Body of pancreas (tissue), 4 donors: Measurements from ENCODE around the gene TCF3. TPM values are rescaled to one million over a fixed set of nuclear protein-coding genes. Genes with fewer than 3 reads are reported as not detected.

Experiments used
- ATAC-seq: fragments of 150-250 bp; one replicate; pipeline ENCODE4 v1.9.1; 2016
- DNase-seq, 4 donors: peaks; one replicate each; pipeline ENCODE4 v3.0.0-alpha.2; 2019
- H3K27ac ChIP-seq, 4 donors: fragments of 200-600 bp; sonication (generic); 1 replicate in 3 of 4; 2 replicates in 1 of 4; pipeline versions ENCODE4 v1.5.1 to v1.6.1; 2016 to 2019; ENCODE audit warnings: mild to moderate bottlenecking in 1 of 4, mixed read lengths in 1 of 4, moderate library complexity in 1 of 4
- H3K27me3 ChIP-seq, 2 donors: fragments of 200-600 bp; sonication (generic); one replicate each; pipeline ENCODE4 v1.6.0; 2016; ENCODE audit warnings: mild to moderate bottlenecking in 1 of 2
- H3K36me3 ChIP-seq, 2 donors: fragments of 200-600 bp; sonication (generic); replicated peaks in 1 of 2; 2 replicates each; pipeline ENCODE4 v1.5.1; 2016; ENCODE audit warnings: low read depth in 2 of 2; ENCODE audit not compliant: insufficient read depth in 1 of 2
- H3K4me1 ChIP-seq: fragments of 200-600 bp; sonication (generic); one replicate; pipeline ENCODE4 v1.6.0; 2016
- H3K4me3 ChIP-seq, 2 donors: fragments of 200-600 bp; sonication (generic); 1 replicate in 1 of 2; 2 replicates in 1 of 2; pipeline ENCODE4 v1.5.1; 2016 to 2019
- H3K9me3 ChIP-seq, 3 donors: fragments of 200-600 bp; sonication (generic); 1 replicate in 2 of 3; 2 replicates in 1 of 3; pipeline ENCODE4 v1.5.1; 2016
- POLR2A ChIP-seq, 3 donors: fragments of 450-650 bp; IDR thresholded peaks; one replicate each; pipeline ENCODE4 v1.6.1; 2016; ENCODE audit warnings: antibody characterized with exemption in 3 of 3, mild to moderate bottlenecking in 2 of 3
- WGBS, 2 donors: methylation state at CpG; one replicate each; pipeline ENCODE4 v1.1.5; 2017; 5-methylcytosine and 5-hydroxymethylcytosine counted together
- intact Hi-C: fragments of 100-400 bp; cut with DNase I; formaldehyde crosslinking; loops from one replicate; pipeline ENCODE4 v1.15.1; 2023
- total RNA-seq, 2 donors: library from RNA; depleted of rRNA; stranded (reverse); fragments of >200 nt; gene quantifications; one replicate each; pipeline ENCODE4 v1.1.0, GENCODE V29; 2016
- TF ChIP-seq, protein P1 (sequence below), 7 experiments: fragments of 450-650 bp in 4 of 7; fragments of 200-600 bp in 3 of 7; sonication (generic) in 3 of 7; IDR thresholded peaks; one replicate each; pipeline ENCODE4 v1.5.1; 2016 to 2019; ENCODE audit warnings: antibody characterized with exemption in 7 of 7

The TCF3 gene
- total RNA-seq, 2 donors from 2014 or later, result 23.7 to 25.4 TPM

DNA sequence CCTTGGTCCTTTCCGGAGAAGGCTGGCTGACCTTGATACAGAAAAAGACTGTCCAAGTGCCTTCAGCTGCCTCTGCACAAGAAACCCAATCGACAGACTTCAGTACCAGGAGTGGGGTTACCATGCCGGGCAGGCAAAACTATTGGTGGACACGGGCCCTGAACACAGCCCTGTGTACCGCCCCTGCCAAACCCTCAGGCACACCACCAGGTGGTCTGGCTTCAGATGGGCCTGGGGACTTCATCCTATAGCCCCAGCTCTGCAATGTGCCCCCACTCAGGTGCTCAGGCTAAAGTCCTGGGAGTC lies 17.5 kb downstream of the TCF3 start:
- no peak for ATAC-seq
- Histone ChIP-seq H3K27ac (no peak overlapping the region), H3K4me1 (no peaks in the 10 kb centered on the region), H3K9me3 (no peaks in the 10 kb centered on the region), H3K4me3 (no peak overlapping the region), H3K36me3 (peaks cover 0 to 3% of the 10 kb centered on the region in 2 donors), H3K27me3 (no peaks in the 10 kb centered on the region)
- DNase-seq, result no peak
- WGBS, 2 donors, result 96 to 98% methylated on average over 5 of the region's 5 CpGs
- intact Hi-C loops, result no loop called here
- TF ChIP-seq, protein P1, sequence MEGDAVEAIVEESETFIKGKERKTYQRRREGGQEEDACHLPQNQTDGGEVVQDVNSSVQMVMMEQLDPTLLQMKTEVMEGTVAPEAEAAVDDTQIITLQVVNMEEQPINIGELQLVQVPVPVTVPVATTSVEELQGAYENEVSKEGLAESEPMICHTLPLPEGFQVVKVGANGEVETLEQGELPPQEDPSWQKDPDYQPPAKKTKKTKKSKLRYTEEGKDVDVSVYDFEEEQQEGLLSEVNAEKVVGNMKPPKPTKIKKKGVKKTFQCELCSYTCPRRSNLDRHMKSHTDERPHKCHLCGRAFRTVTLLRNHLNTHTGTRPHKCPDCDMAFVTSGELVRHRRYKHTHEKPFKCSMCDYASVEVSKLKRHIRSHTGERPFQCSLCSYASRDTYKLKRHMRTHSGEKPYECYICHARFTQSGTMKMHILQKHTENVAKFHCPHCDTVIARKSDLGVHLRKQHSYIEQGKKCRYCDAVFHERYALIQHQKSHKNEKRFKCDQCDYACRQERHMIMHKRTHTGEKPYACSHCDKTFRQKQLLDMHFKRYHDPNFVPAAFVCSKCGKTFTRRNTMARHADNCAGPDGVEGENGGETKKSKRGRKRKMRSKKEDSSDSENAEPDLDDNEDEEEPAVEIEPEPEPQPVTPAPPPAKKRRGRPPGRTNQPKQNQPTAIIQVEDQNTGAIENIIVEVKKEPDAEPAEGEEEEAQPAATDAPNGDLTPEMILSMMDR (IDR thresholded peaks at IDR 0.05), result no peak
- TF ChIP-seq POLR2A (IDR thresholded peaks at IDR 0.05), result no peak

DNA sequence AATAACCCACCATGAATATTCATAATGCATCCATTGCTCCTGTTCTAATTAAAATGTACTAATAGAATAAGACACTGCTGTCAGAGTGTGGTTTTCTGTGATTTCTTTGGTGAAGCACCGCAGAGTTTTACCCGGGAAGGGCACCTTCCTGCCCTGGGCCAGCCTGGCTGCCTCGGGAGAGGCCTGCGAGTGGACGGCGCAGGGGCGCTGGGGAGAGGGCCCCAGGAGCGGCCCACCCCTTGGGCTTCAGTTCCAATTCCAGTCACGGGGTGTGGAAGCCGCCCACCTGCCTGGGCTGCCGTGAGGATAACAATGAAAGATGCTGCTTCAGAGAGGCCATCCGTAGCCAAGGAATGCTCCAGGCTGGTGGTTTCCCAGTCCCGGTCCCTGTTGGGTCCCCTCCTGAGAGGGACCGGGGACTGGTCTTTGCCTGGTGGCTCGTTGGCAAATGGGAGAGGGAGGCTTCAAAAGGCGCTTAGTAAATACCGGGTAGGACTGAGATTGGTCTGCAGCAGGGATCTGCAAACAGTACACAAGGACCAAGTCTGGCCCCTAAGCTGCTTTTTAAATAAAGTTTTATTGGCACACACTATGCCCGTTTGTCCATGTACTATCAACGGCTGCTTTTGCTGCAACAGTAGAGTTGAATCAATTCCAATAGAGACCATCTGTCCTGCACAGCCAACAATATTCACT lies 18.0 kb downstream of the TCF3 start:
- intact Hi-C loops, result no loop called here
- no peak for DNase-seq
- ATAC-seq, result no peak
- Histone ChIP-seq H3K9me3 (no peaks in the 10 kb centered on the region), H3K36me3 (peaks cover 0 to 3% of the 10 kb centered on the region in 2 donors), H3K27ac (no peak overlapping the region), H3K27me3 (no peaks in the 10 kb centered on the region), H3K4me1 (no peaks in the 10 kb centered on the region), H3K4me3 (no peak overlapping the region)
- 93% methylated on average over 19 of the region's 19 CpGs for WGBS, 2 donors
- no peak for TF ChIP-seq POLR2A (IDR thresholded peaks at IDR 0.05)
- TF ChIP-seq, protein P1 (IDR thresholded peaks at IDR 0.05), result no peak

DNA sequence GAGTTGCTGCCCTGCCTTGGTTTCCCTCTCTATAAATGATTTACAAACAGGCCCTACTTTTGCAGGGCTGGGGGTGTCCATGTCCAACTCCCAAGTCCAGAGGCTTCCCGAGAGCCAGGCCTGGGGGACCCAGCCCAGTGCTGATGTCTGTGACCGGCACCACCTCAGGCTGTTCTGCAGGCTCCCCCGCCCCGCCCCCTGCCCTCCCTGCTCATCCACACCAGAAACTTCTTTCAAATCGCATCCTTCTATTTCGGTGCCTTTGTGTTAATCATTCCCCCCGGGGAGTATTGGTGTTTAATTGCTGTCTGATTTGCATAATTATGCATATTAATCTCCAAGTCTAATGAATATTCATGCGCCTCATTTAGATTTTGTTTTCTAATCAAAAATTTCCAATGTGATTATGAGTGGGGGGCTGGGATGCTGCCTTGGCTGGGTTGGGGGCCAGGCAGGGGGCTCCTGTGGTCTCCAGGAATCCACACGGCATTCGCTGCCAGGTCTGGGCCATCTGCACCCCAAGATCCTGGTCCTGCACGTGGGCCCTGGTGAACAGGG lies 19.1 kb downstream of the TCF3 start:
- WGBS, 2 donors, result 89 to 92% methylated on average over 10 to 11 of the region's 11 CpGs
- TF ChIP-seq, protein P1 (IDR thresholded peaks at IDR 0.05), result no peak
- TF ChIP-seq POLR2A (IDR thresholded peaks at IDR 0.05), result no peak

DNA sequence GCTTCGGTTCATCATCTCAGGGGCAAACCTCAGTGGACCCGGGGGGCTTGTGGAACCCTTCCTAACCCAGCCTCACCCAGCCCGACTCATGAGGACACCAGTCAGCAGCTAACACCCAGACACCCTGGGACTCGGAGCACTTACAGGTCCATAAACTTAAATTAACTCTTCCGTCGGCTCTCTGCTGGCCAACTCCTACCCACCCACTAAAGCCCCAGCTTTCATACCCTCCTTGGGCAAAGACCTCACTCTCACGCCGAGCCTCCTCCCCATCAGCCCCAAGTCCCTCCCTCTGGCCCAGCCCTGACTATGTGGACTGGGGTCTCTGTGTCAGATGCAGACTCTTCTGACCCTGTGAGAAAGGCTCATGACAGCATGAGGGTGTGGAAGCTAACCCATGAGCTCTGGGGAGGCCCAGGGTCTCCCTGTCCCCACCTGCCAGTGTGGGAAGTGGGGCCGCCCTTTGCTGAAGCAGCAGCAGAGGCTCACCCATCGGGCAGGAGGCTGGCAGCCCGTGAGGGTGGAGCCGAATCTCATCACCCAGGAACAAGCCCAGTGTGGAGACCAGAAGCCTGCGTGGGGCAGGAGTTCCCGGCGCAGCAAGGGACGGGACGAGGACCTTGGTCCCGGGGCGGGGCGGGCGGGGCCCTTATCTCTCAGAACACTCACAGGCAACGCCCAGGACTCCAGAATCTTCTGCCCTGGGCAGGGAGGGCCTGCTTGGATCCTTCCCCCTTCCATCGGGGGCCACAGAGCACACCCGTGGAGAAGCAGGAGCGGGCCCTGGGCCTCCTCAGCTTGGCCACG lies 19.8 kb downstream of the TCF3 start:
- H3K4me3 ChIP-seq, result no peak overlapping the region
- TF ChIP-seq, protein P1 (IDR thresholded peaks at IDR 0.05), result no peak
- TF ChIP-seq POLR2A (IDR thresholded peaks at IDR 0.05), result no peak
- H3K27ac ChIP-seq, result no peak overlapping the region
- WGBS, 2 donors, result 92 to 100% methylated on average over 5 to 23 of the region's 26 CpGs
- DNase-seq (no peak), ATAC-seq (no peak)
- H3K27me3 ChIP-seq, result no peaks in the 10 kb centered on the region
- intact Hi-C loops, result no loop called here
- peaks cover 0 to 3% of the 10 kb centered on the region in 2 donors for H3K36me3 ChIP-seq
- H3K4me1 ChIP-seq, result no peaks in the 10 kb centered on the region
- no peaks in the 10 kb centered on the region for H3K9me3 ChIP-seq

More for the DNA sequence above, 19.1 kb downstream of the TCF3 start:
- Histone ChIP-seq H3K27me3 (no peaks in the 10 kb centered on the region), H3K4me3 (no peak overlapping the region), H3K4me1 (no peaks in the 10 kb centered on the region), H3K36me3 (peaks cover 0 to 3% of the 10 kb centered on the region in 2 donors), H3K27ac (no peak overlapping the region), H3K9me3 (no peaks in the 10 kb centered on the region)
- ATAC-seq, result no peak
- DNase-seq, result no peak
- intact Hi-C loops, result no loop called here
